DMS53 treated with DMSO at 0.1 percent for 48 hours (cell line): ENCODE results near the gene NUP37.
A peak's percentile ranks its signal among the peaks of the same experiment; 100 is the strongest.
"Not testable (repeated sequence)": the region's sequence is repeated elsewhere in the genome, so short reads cannot be mapped to it uniquely, and the experiment has no call there.

ENCODE experiments used
- DNase-seq: peaks from one replicate; lab custom pipeline; 2025; ENCODE audit not compliant: unreplicated experiment; lab: John Stamatoyannopoulos, UW

NUP37 gene, protein sequence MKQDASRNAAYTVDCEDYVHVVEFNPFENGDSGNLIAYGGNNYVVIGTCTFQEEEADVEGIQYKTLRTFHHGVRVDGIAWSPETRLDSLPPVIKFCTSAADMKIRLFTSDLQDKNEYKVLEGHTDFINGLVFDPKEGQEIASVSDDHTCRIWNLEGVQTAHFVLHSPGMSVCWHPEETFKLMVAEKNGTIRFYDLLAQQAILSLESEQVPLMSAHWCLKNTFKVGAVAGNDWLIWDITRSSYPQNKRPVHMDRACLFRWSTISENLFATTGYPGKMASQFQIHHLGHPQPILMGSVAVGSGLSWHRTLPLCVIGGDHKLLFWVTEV

GRCh38 chr12:102119674-102120563, at the start of gene NUP37, which contains the start of gene PARPBP:
NUP37 (minus strand) TSS chr12:102120114; CDS start chr12:102118518, 1,596 bp downstream.
PARPBP (plus strand) TSS chr12:102120183; CDS start chr12:102123889, 3,706 bp downstream.
- DNase-seq, result peak; percentile 91

GRCh38 chr12:102167821-102168604, 48.1 kb upstream of the NUP37 start:
- DNase-seq, result no peak

DNA sequence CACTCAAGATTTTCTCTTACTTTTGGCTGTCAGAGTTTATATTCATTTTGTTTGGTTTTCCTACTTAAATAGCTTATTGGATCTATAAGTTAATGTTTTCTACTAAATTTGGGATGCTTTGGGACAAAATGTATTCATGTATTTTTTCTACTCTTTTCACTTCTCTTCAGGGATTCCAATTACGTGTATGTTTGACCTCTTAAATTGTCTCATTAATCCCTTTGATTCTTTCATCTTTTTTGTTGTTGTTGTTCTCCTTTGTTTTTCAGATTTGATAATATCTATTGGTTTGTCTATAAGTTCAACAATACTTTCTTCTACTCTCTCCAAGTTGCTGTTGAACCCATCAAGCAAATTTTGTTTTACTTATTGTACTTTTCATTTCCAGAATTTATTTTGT, 43.5 kb upstream of the NUP37 start:
- DNase-seq, result no peak

GRCh38 chr12:102155206-102155605, 35.3 kb upstream of the NUP37 start:
- not testable (repeated sequence) for DNase-seq

GRCh38 chr12:102147062-102147587, 27.2 kb upstream of the NUP37 start:
- DNase-seq, result not testable (repeated sequence)

GRCh38 chr12:102144221-102144620, 24.3 kb upstream of the NUP37 start:
- no peak for DNase-seq

- not testable (repeated sequence) for DNase-seq
Observed at GRCh38 chr12:102142866-102143373, 23.0 kb upstream of the NUP37 start.

DNA sequence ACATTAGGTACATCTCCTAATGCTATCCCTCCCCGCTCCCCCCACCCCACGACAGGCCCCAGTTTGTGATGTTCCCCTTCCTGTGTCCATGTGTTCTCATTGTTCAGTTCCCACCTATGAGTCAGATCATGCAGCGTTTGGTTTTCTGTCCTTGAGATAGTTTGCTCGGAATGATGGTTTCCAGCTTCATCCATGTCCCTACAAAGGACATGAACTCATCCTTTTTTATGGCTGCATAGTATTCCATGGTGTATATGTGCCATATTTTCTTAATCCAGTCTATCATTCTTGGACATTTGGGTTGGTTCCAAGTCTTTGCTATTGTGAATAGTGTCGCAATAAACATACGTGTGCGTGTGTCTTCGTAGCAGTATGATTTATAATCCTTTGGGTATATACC, 17.7 kb upstream of the NUP37 start:
- DNase-seq, result not testable (repeated sequence)

DNA sequence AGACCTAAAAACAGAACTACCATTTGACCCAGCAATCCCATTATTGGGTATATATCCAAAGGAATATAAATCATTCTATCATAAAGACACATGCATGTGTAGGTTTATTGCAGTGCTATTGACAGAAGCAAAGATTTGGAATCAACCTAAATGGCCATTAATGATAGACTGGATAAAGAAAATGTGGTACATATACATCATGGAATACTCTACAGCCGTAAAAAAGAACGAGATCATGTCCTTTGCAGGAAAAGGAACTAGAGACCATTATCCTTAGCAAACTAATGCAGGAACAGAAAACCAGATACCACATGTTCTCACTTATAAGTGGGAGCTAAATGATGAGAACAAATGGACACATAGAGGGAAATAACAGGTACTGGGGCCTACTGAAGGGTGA, 11.5 kb upstream of the NUP37 start:
- not testable (repeated sequence) for DNase-seq

GRCh38 chr12:102130720-102131119, 10.8 kb upstream of the NUP37 start:
- not testable (repeated sequence) for DNase-seq

- DNase-seq, result not testable (repeated sequence)
Observed at GRCh38 chr12:102121328-102121727, 1.4 kb upstream of the NUP37 start.

- DNase-seq, result peak; percentile 6
Observed at GRCh38 chr12:102120886-102121285, 972 bp upstream of the NUP37 start.

GRCh38 chr12:102120564-102120873, 605 bp upstream of the NUP37 start:
- DNase-seq, result peak; percentile 10

DNA sequence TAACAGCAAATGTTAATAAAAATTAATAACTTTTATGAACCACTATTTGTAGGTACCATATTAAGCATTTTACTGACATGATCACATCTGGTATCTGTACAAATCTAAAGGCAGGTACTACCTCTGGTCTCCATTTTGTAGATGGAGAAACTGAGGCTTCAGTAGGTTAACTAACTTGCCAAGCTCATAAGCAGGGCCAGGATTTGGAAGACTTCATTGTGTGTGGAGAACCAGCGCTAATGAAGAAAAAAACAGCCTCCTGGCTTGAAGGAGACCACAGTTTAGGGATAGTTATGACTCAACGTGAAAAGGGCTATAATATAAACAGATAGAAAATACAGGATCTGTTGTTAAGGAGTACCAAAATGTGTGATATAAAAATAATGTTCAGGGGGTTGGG, 1.0 kb downstream of the NUP37 start:
- no peak for DNase-seq

GRCh38 chr12:102116392-102116791, 3.5 kb downstream of the NUP37 start:
- DNase-seq, result no peak

DNA sequence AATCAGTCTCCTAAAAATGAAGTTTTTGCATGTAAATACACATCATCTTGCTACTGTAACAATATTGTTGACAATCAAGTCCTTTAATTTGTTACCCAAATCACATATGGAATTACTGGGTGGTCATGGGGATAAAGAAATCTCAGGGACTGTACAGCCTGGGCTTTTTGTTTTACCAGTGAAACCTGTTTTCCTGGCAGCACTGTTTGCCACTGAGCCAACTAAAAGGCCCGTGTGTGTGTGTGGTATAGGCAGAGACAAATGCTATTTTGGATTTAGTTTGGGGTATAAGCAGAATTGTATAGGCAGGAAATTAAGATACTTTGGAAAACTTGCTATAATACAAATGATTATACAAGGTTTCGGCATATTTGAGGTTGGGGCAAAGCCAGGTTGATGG, 5.7 kb downstream of the NUP37 start:
- no peak for DNase-seq

- DNase-seq, result no peak
Observed at GRCh38 chr12:102110782-102111181, 9.1 kb downstream of the NUP37 start.

DNA sequence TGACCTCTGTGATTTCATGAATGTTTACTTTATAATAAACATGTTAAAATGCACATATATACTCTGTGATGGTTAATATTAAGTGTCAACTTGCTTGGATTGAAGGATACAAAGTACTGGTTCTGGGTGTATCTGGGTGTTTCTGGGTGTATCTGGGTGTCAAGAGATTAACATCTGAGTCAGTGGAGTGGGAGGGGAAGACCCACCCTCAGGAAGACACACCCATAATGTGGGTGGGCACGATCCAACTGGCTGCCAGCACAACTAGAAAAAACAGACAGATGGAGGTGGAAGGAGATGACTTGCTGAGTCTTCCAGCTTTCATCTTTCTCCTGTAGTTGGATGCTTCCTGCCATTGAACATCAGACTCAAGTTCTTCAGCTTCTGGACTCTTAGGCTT, 11.9 kb downstream of the NUP37 start:
- DNase-seq, result no peak

GRCh38 chr12:102106905-102107304, 13.0 kb downstream of the NUP37 start:
- DNase-seq, result no peak

- DNase-seq, result peak; percentile 29
Observed at GRCh38 chr12:102096855-102097254, 23.1 kb downstream of the NUP37 start.
